ENCODE measurements around the gene ECE1. TPM values are rescaled to one million over a fixed set of nuclear protein-coding genes. Genes with fewer than 3 reads are reported as not detected.
"Not testable (repeated sequence)": the region's sequence is repeated elsewhere in the genome, so short reads cannot be mapped to it uniquely, and the experiment has no call there.

ECE1 gene
- total and polyA plus RNA-seq, 7 donors, result 12.2 to 24.9 (median 14.6) TPM

DNA sequence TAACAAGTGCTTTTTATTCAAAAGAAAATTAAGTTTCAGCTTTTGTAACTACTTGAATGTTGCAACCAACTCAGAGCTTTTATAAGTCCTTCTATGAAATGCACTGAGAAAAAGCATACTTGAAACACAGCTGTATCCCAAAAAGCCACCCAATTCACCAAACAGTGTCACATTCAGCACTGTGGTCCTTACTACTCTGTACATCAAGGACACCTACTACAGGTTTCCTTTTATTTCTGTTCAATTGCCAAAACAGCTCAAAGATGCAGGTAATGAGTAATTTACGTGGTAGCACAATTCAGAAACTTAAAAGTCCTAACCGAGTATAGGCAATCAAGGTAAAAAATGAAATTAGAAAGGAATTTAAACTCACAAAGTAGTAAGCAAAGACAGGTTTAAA is 116.0 kb downstream of the ECE1 start:
- peak overlapping the region; percentile 85 for H3K27ac ChIP-seq
- intact Hi-C loops (cut with DNase I), result no loop called here
- WGBS, 3 donors, result 41 to 65% (median 50%) methylated on average over 2 of the region's 2 CpGs
- ATAC-seq (no peak), DNase-seq (no peak)
- no peaks in the 10 kb centered on the region for H3K27me3 ChIP-seq (ENCODE audit: insufficient read depth in 3 of 3, low read length in 2 of 3)
- H3K36me3 ChIP-seq (ENCODE audit: insufficient read depth in 1 of 2, low read depth in 1 of 2), result peaks cover 0 to 13% of the 10 kb centered on the region in 2 donors
- peaks cover 30% of the 10 kb centered on the region for H3K4me1 ChIP-seq
- peak overlapping the region; percentile 98 for H3K4me3 ChIP-seq
- TF ChIP-seq, protein P1, sequence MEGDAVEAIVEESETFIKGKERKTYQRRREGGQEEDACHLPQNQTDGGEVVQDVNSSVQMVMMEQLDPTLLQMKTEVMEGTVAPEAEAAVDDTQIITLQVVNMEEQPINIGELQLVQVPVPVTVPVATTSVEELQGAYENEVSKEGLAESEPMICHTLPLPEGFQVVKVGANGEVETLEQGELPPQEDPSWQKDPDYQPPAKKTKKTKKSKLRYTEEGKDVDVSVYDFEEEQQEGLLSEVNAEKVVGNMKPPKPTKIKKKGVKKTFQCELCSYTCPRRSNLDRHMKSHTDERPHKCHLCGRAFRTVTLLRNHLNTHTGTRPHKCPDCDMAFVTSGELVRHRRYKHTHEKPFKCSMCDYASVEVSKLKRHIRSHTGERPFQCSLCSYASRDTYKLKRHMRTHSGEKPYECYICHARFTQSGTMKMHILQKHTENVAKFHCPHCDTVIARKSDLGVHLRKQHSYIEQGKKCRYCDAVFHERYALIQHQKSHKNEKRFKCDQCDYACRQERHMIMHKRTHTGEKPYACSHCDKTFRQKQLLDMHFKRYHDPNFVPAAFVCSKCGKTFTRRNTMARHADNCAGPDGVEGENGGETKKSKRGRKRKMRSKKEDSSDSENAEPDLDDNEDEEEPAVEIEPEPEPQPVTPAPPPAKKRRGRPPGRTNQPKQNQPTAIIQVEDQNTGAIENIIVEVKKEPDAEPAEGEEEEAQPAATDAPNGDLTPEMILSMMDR (IDR thresholded peaks at IDR 0.05), result no peak
- H3K9me3 ChIP-seq, result no peaks in the 10 kb centered on the region

DNA sequence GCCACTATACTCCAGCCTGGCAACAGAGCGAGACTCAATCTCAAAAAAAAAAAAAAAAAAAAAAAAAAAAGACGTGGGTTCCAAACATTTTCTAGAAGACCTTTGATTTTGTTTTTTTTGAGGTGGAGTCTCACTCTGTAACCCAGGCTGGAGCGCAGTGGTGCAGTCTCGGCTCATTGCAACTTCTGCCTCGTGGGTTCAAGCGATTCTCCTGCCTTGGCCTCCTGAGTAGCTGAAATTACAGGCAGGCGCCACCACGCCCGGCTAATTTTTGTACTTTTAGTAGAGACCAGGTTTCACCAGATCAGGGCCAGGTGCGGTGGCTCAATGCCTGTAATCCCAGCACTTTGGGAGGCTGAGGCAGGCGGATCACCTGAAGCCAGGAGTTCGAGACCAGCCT is 117.2 kb downstream of the ECE1 start:
- H3K9me3 ChIP-seq; H3K4me3 ChIP-seq; ATAC-seq; H3K27ac ChIP-seq; H3K27me3 ChIP-seq (ENCODE audit: insufficient read depth in 3 of 3, low read length in 2 of 3); intact Hi-C loops (cut with DNase I); DNase-seq: not testable (repeated sequence)
- 87 to 91% (median 88%) methylated on average over 12 of the region's 12 CpGs for WGBS, 3 donors
- H3K36me3 ChIP-seq (ENCODE audit: insufficient read depth in 1 of 2, low read depth in 1 of 2), result peaks cover 0 to 20% of the 10 kb centered on the region in 2 donors
- peaks cover 30% of the 10 kb centered on the region for H3K4me1 ChIP-seq

DNA sequence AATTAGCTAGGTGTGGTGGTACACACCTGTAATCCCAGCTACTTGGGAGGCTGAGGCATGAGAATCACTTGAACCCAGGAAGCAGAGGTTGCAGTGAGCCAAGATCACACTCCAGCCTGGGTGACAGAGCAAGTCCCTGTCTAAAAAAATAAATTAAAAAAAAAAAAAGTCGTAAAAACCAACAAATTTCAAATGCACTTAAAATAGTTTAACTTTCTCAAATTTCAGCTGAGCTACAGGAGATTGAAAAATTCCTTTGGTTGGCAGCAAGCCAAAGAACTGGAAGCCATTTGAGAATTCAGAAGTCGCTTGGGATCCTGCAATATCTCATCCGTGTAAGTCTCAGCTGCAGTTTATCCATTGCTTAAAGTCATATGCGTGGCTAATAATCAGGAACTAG is 119.4 kb downstream of the ECE1 start:
- peak in 1 of 4 donors; percentile 5 for ATAC-seq
- H3K27ac ChIP-seq, result peak overlapping the region; percentile 69
- H3K9me3 ChIP-seq; H3K4me3 ChIP-seq; DNase-seq; H3K27me3 ChIP-seq (ENCODE audit: insufficient read depth in 3 of 3, low read length in 2 of 3); intact Hi-C loops (cut with DNase I): not testable (repeated sequence)
- peaks cover 0 to 34% of the 10 kb centered on the region in 2 donors for H3K36me3 ChIP-seq (ENCODE audit: insufficient read depth in 1 of 2, low read depth in 1 of 2)
- peaks cover 30% of the 10 kb centered on the region for H3K4me1 ChIP-seq
- WGBS, 3 donors, result 15 to 26% (median 18%) methylated on average over 4 of the region's 4 CpGs

DNA sequence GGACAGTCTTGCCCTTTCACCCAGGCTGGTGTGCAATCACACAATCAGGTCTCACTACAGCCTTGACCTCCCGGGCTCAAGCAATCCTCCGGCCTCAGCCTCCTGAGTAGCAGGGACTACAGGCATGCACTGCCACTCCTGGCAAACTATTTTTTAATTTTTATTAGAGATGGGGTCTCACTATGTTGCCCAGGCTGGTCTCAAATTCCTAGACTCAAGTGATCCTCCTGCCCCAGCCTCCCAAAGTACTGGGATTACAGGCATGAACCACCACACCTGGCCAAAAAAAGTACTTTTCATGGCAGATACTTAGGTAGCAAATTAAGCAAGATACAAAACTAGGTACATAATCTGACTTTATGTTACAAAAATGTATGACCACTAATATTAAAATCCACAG is 121.8 kb downstream of the ECE1 start:
- Histone ChIP-seq H3K9me3 (no peaks in the 10 kb centered on the region), H3K4me1 (peaks cover 35% of the 10 kb centered on the region), H3K27ac (no peak overlapping the region), H3K4me3 (no peak overlapping the region), H3K36me3 (ENCODE audit: insufficient read depth in 1 of 2, low read depth in 1 of 2) (peaks cover 0 to 34% of the 10 kb centered on the region in 2 donors), H3K27me3 (ENCODE audit: insufficient read depth in 3 of 3, low read length in 2 of 3) (no peaks in the 10 kb centered on the region)
- no peak for ATAC-seq
- intact Hi-C loops (cut with DNase I), result no loop called here
- TF ChIP-seq, protein P1 (IDR thresholded peaks at IDR 0.05), result no peak
- WGBS, 3 donors, result 97 to 100% (median 98%) methylated on average over 2 of the region's 2 CpGs
- no peak for DNase-seq

Other genes with a start within 250 kb of the ECE1 start
- gene EIF4G3, start 113.6 kb downstream of the ECE1 start, total RNA-seq, result 10 to 100 TPM; 38.7 to 58.1 (median 48.2) TPM
- gene EIF4G3, start 113.6 kb downstream of the ECE1 start, polyA plus RNA-seq, result 10 to 100 TPM; 11.3 to 58.1 (median 24.6) TPM
- 1 to 10 TPM in 2 of 4 donors, under 1 TPM in 2; 0.79 to 1.9 (median 1.3) TPM for gene NBPF3, start 149.7 kb upstream of the ECE1 start, total RNA-seq
- gene NBPF3, start 149.7 kb upstream of the ECE1 start, polyA plus RNA-seq, result under 1 TPM; 0.10 to 0.96 (median 0.63) TPM
- 1 to 10 TPM; 1.3 to 2.0 (median 1.5) TPM for gene ALPL, start 219.0 kb upstream of the ECE1 start, total RNA-seq
- gene ALPL, start 219.0 kb upstream of the ECE1 start, polyA plus RNA-seq, result under 1 TPM; 0.73 to 0.96 (median 0.82) TPM